ENCODE results near the gene CDKL4. TPM values are rescaled to one million over a fixed set of nuclear protein-coding genes. Genes with fewer than 3 reads are reported as not detected.
"Not testable (repeated sequence)": the region's sequence is repeated elsewhere in the genome, so short reads cannot be mapped to it uniquely, and the experiment has no call there.

The CDKL4 gene
- total and polyA plus RNA-seq, 2 donors (not counting 1 experiment from before 2014, with no cell fraction given), result 0.18 to 3.0 TPM

GRCh38 chr2:39139511-39140237 lies 104.1 kb downstream of the CDKL4 start:
- no peaks in the 10 kb centered on the region for H3K36me3 ChIP-seq (ENCODE audit: control insufficient read depth, insufficient read depth, low read length)
- no peaks in the 10 kb centered on the region for H3K79me2 ChIP-seq (ENCODE audit: control insufficient read depth, insufficient read depth, low read length)
- DNase-seq (ENCODE audit: low read depth in 2 of 2), result peak in 1 of 2 donors; percentile 72
- no peak for TF ChIP-seq CTCF (conservative IDR thresholded peaks at IDR 0.05 in 1 of 2, IDR thresholded peaks at IDR 0.05 in 1 of 2; ENCODE audit: low read depth in 1 of 2, low read length in 2 of 2)
- no peak for TF ChIP-seq EZH2 (IDR thresholded peaks at IDR 0.05; ENCODE audit: low read length, missing control alignments)
- H4K20me1 ChIP-seq (ENCODE audit: control insufficient read depth, extremely low read depth, insufficient read depth, low read length), result no peaks in the 10 kb centered on the region
- H2AFZ ChIP-seq (ENCODE audit: low read length), result no peak overlapping the region
- no peaks in the 10 kb centered on the region for H3K9me3 ChIP-seq (ENCODE audit: control insufficient read depth, insufficient read depth, low read depth, low read length)
- no peaks in the 10 kb centered on the region for H3K4me1 ChIP-seq (ENCODE audit: control insufficient read depth, extremely low read depth, insufficient read depth, low read length)
- H3K27ac ChIP-seq (ENCODE audit: insufficient read depth, low read length), result no peak overlapping the region
- no peak overlapping the region for H3K4me3 ChIP-seq (replicated peaks in 1 of 4; ENCODE audit: control extremely low read depth in 1 of 4, insufficient read depth in 1 of 4, low read depth in 3 of 4, low read length in 4 of 4)
- no peak overlapping the region for H3K4me2 ChIP-seq (ENCODE audit: extremely low read depth, insufficient read depth, low read length)
- H3K27me3 ChIP-seq (ENCODE audit: control insufficient read depth, insufficient read depth, low read length), result no peaks in the 10 kb centered on the region
- H3K9ac ChIP-seq (ENCODE audit: insufficient read depth, low read length), result no peak overlapping the region

- Histone ChIP-seq H3K9ac (ENCODE audit: insufficient read depth, low read length) (no peak overlapping the region), H3K36me3 (ENCODE audit: control insufficient read depth, insufficient read depth, low read length) (no peaks in the 10 kb centered on the region), H3K79me2 (ENCODE audit: control insufficient read depth, insufficient read depth, low read length) (no peaks in the 10 kb centered on the region), H3K4me2 (ENCODE audit: extremely low read depth, insufficient read depth, low read length) (no peak overlapping the region), H4K20me1 (ENCODE audit: control insufficient read depth, extremely low read depth, insufficient read depth, low read length) (no peaks in the 10 kb centered on the region), H3K4me1 (ENCODE audit: control insufficient read depth, extremely low read depth, insufficient read depth, low read length) (no peaks in the 10 kb centered on the region), H3K4me3 (replicated peaks in 1 of 4; ENCODE audit: control extremely low read depth in 1 of 4, insufficient read depth in 1 of 4, low read depth in 3 of 4, low read length in 4 of 4) (no peak overlapping the region), H3K27me3 (ENCODE audit: control insufficient read depth, insufficient read depth, low read length) (no peaks in the 10 kb centered on the region), H3K9me3 (ENCODE audit: control insufficient read depth, insufficient read depth, low read depth, low read length) (no peaks in the 10 kb centered on the region), H3K27ac (ENCODE audit: insufficient read depth, low read length) (no peak overlapping the region), H2AFZ (ENCODE audit: low read length) (no peak overlapping the region)
- DNase-seq (ENCODE audit: low read depth in 2 of 2), result no peak
- TF ChIP-seq EZH2 (IDR thresholded peaks at IDR 0.05; ENCODE audit: low read length, missing control alignments) (no peak), CTCF (conservative IDR thresholded peaks at IDR 0.05 in 1 of 2, IDR thresholded peaks at IDR 0.05 in 1 of 2; ENCODE audit: low read depth in 1 of 2, low read length in 2 of 2) (no peak)
Measured at GRCh38 chr2:39138837-39139211, 104.9 kb downstream of the CDKL4 start.

- not testable (repeated sequence) for H3K4me1 ChIP-seq (ENCODE audit: control insufficient read depth, extremely low read depth, insufficient read depth, low read length); H3K79me2 ChIP-seq (ENCODE audit: control insufficient read depth, insufficient read depth, low read length); H3K36me3 ChIP-seq (ENCODE audit: control insufficient read depth, insufficient read depth, low read length); H3K9ac ChIP-seq (ENCODE audit: insufficient read depth, low read length); DNase-seq (ENCODE audit: low read depth in 2 of 2); H2AFZ ChIP-seq (ENCODE audit: low read length); H3K4me2 ChIP-seq (ENCODE audit: extremely low read depth, insufficient read depth, low read length); H3K4me3 ChIP-seq (replicated peaks in 1 of 4; ENCODE audit: control extremely low read depth in 1 of 4, insufficient read depth in 1 of 4, low read depth in 3 of 4, low read length in 4 of 4); H3K27me3 ChIP-seq (ENCODE audit: control insufficient read depth, insufficient read depth, low read length); H4K20me1 ChIP-seq (ENCODE audit: control insufficient read depth, extremely low read depth, insufficient read depth, low read length); H3K27ac ChIP-seq (ENCODE audit: insufficient read depth, low read length); H3K9me3 ChIP-seq (ENCODE audit: control insufficient read depth, insufficient read depth, low read depth, low read length)
Measured at GRCh38 chr2:39138187-39138836, 105.5 kb downstream of the CDKL4 start.
